ENCODE data around the gene NLRP1.

- TF ChIP-seq POLR2AphosphoS5 (IDR thresholded peaks at IDR 0.05; ENCODE audit: low read depth, low read length), result no peak
- no peak for TF ChIP-seq REST (IDR thresholded peaks at IDR 0.05; ENCODE audit: insufficient read depth in 1 of 2, low read depth in 2 of 2, low read length in 2 of 2)
- no peak for TF ChIP-seq TAF1 (IDR thresholded peaks at IDR 0.05; ENCODE audit: borderline replicate concordance, insufficient read depth, low read length)
- no peak for TF ChIP-seq FOXP2 (optimal IDR thresholded peaks at IDR 0.05; ENCODE audit: borderline replicate concordance, extremely low read depth, extremely low read length, insufficient read depth)
Measured at GRCh38 chr17:5630434-5630833, 46.1 kb upstream of the NLRP1 start.
